ENCODE measurements around the gene ILRUN.
"Not testable (repeated sequence)": the region's sequence is repeated elsewhere in the genome, so short reads cannot be mapped to it uniquely, and the experiment has no call there.

The ILRUN gene

DNA sequence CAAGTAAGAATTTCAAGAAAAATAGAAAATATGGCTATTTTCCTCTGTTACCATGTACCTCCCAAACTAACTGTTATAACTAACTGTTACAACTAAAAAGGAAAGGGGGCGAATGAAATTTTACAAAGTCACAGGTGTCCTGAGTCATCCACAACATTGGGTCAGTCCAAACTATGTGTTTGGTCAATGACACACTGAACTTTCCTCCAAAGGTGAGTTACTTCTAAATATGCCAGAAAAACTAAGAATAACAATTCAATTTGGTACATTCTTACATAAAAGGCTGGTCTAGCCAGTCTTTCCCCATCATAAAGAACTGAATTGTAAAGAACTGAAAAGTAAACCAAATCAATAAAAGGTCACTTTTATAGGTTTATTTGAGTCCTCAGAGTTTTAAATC lies 44.3 kb downstream of the ILRUN start:
- Histone ChIP-seq H3F3A (ENCODE audit: control insufficient read depth, insufficient read depth) (peaks cover 11% of the 10 kb centered on the region), H3K4me3 (ENCODE audit: low read length) (no peak overlapping the region), H3K27me3 (ENCODE audit: control insufficient read depth, low read length) (no peaks in the 10 kb centered on the region), H3K9me3 (ENCODE audit: control insufficient read depth, insufficient read depth, low read length) (no peaks in the 10 kb centered on the region), H3K27ac (ENCODE audit: low read depth, low read length) (no peak overlapping the region), H3K79me2 (ENCODE audit: control insufficient read depth, low read length) (peaks cover 83% of the 10 kb centered on the region), H3K9me2 (replicated peaks; ENCODE audit: control insufficient read depth, low read length) (no peaks in the 10 kb centered on the region), H3K4me1 (ENCODE audit: control insufficient read depth, low read length) (peaks cover 30% of the 10 kb centered on the region), H3K4me2 (ENCODE audit: low read length) (no peak overlapping the region), H4K20me1 (ENCODE audit: control insufficient read depth, insufficient read depth, low read depth, low read length) (no peaks in the 10 kb centered on the region; the same call in 1 of the 2 replicates), H3K36me3 (ENCODE audit: control insufficient read depth, low read length) (peaks cover 47% of the 10 kb centered on the region)
- TF ChIP-seq, protein P1, sequence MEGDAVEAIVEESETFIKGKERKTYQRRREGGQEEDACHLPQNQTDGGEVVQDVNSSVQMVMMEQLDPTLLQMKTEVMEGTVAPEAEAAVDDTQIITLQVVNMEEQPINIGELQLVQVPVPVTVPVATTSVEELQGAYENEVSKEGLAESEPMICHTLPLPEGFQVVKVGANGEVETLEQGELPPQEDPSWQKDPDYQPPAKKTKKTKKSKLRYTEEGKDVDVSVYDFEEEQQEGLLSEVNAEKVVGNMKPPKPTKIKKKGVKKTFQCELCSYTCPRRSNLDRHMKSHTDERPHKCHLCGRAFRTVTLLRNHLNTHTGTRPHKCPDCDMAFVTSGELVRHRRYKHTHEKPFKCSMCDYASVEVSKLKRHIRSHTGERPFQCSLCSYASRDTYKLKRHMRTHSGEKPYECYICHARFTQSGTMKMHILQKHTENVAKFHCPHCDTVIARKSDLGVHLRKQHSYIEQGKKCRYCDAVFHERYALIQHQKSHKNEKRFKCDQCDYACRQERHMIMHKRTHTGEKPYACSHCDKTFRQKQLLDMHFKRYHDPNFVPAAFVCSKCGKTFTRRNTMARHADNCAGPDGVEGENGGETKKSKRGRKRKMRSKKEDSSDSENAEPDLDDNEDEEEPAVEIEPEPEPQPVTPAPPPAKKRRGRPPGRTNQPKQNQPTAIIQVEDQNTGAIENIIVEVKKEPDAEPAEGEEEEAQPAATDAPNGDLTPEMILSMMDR (IDR thresholded peaks at IDR 0.05; ENCODE audit: low read depth, low read length, poor library complexity, severe bottlenecking): no peak
- no peak for TF ChIP-seq EZH2phosphoT487 (IDR thresholded peaks at IDR 0.05; ENCODE audit: borderline replicate concordance, low read length)

DNA sequence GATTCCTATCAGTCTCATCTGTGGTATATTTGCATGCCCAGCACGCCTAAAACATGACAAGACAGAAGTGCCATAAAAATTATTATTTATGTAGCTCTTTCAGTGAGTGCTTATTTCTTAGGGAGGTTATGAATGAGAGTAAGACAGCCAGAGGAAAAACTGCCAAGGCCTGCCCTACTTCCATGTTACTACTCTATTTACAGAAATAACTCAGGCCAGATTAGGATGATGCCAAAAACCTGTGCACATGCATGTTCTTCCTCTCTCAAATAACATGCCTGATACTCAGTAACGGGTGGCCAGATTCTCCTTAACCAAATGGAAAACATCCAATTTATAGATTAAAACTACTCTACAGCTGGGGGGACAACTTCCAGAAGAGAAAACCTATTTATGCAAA lies 45.7 kb downstream of the ILRUN start:
- Histone ChIP-seq H3K4me1 (ENCODE audit: control insufficient read depth, low read length) (peaks cover 16% of the 10 kb centered on the region), H3K79me2 (ENCODE audit: control insufficient read depth, low read length) (peaks cover 71% of the 10 kb centered on the region), H3K4me2 (ENCODE audit: low read length) (no peak overlapping the region), H3K36me3 (ENCODE audit: control insufficient read depth, low read length) (peaks cover 51% of the 10 kb centered on the region), H3K27ac (ENCODE audit: low read depth, low read length) (no peak overlapping the region), H3K4me3 (ENCODE audit: low read length) (no peak overlapping the region), H3K27me3 (ENCODE audit: control insufficient read depth, low read length) (no peaks in the 10 kb centered on the region), H3K9me2 (replicated peaks; ENCODE audit: control insufficient read depth, low read length) (no peaks in the 10 kb centered on the region), H3K9me3 (ENCODE audit: control insufficient read depth, insufficient read depth, low read length) (no peaks in the 10 kb centered on the region), H4K20me1 (ENCODE audit: control insufficient read depth, insufficient read depth, low read depth, low read length) (no peaks in the 10 kb centered on the region; the same call in 1 of the 2 replicates), H3F3A (ENCODE audit: control insufficient read depth, insufficient read depth) (no peaks in the 10 kb centered on the region)
- no peak for TF ChIP-seq EZH2phosphoT487 (IDR thresholded peaks at IDR 0.05; ENCODE audit: borderline replicate concordance, low read length)
- TF ChIP-seq, protein P1 (IDR thresholded peaks at IDR 0.05; ENCODE audit: low read depth, low read length, poor library complexity, severe bottlenecking): no peak

DNA sequence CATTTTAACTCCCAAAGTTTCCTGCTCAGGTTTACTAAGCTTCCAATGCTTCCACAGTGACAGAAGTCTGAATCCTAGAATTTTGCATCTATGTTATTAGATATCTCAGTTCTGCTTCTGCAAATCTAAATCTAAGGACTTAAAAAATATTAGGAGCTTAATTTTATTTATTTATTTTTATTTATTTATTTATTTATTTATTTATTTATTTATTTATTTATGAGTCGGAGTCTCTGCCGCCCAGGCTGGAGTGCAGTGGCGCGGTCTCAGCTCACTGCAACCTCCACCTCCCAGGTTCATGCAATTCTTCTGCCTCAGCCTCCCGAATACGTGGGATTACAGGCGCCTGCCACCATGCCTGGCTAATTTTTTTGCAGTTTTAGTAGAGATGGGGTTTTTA lies 46.3 kb downstream of the ILRUN start:
- peaks cover 65% of the 10 kb centered on the region for H3K79me2 ChIP-seq (ENCODE audit: control insufficient read depth, low read length)
- H3K4me3 ChIP-seq (ENCODE audit: low read length); H3K27me3 ChIP-seq (ENCODE audit: control insufficient read depth, low read length); H3K4me1 ChIP-seq (ENCODE audit: control insufficient read depth, low read length); H3K27ac ChIP-seq (ENCODE audit: low read depth, low read length); H3F3A ChIP-seq (ENCODE audit: control insufficient read depth, insufficient read depth); H3K9me3 ChIP-seq (ENCODE audit: control insufficient read depth, insufficient read depth, low read length); H4K20me1 ChIP-seq (ENCODE audit: control insufficient read depth, insufficient read depth, low read depth, low read length); H3K9me2 ChIP-seq (replicated peaks; ENCODE audit: control insufficient read depth, low read length); H3K4me2 ChIP-seq (ENCODE audit: low read length): not testable (repeated sequence)
- H3K36me3 ChIP-seq (ENCODE audit: control insufficient read depth, low read length): peaks cover 57% of the 10 kb centered on the region

GRCh38 chr6:34648806-34649205 lies 47.8 kb downstream of the ILRUN start:
- no peak for TF ChIP-seq EZH2phosphoT487 (IDR thresholded peaks at IDR 0.05; ENCODE audit: borderline replicate concordance, low read length)
- TF ChIP-seq, protein P1 (IDR thresholded peaks at IDR 0.05; ENCODE audit: low read depth, low read length, poor library complexity, severe bottlenecking): no peak
- no peaks in the 10 kb centered on the region for H3K9me2 ChIP-seq (replicated peaks; ENCODE audit: control insufficient read depth, low read length)
- H4K20me1 ChIP-seq (ENCODE audit: control insufficient read depth, insufficient read depth, low read depth, low read length): no peaks in the 10 kb centered on the region; the same call in none of the 2 replicates
- no peak overlapping the region for H3K27ac ChIP-seq (ENCODE audit: low read depth, low read length)
- no peaks in the 10 kb centered on the region for H3K9me3 ChIP-seq (ENCODE audit: control insufficient read depth, insufficient read depth, low read length)
- H3F3A ChIP-seq (ENCODE audit: control insufficient read depth, insufficient read depth): no peaks in the 10 kb centered on the region
- peaks cover 4% of the 10 kb centered on the region; the same call in 1 of the 2 replicates for H3K4me1 ChIP-seq (ENCODE audit: control insufficient read depth, low read length)
- H3K36me3 ChIP-seq (ENCODE audit: control insufficient read depth, low read length): peaks cover 57% of the 10 kb centered on the region
- H3K4me2 ChIP-seq (ENCODE audit: low read length): no peak overlapping the region
- H3K27me3 ChIP-seq (ENCODE audit: control insufficient read depth, low read length): no peaks in the 10 kb centered on the region
- H3K79me2 ChIP-seq (ENCODE audit: control insufficient read depth, low read length): peaks cover 53% of the 10 kb centered on the region
- no peak overlapping the region for H3K4me3 ChIP-seq (ENCODE audit: low read length)
